ENCODE results near the gene DOCK9.

DOCK9 gene

DNA sequence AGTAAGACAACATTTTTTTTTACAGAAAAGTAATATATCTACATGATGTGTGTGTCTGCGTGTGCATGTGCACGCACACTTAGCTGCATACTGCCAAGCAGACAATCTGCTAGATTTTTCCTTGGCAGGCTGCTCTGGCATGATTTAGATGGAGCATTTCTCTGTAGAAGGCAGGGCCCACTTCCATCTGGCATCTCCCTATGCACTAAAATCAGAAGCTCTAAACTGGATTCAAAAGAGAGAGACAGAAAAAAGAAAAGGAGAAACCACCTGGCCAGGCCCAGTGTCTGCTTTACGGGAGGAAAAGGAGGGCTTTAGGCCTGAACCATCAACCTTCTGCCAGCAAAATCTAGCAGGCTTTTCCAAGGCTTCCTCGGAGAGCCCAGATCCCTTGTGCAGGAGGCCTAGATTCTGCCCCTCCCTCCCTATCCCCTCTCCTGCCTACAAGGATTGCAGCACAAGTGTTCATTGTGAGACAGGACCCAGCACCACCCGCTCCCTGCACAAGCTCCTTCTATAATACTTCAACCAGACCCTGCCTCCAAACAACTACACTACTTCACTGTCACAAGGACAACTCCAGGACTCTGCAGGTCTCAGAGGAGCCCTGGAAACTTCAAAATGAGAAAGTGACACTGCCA, 99.3 kb downstream of the DOCK9 start:
- DNase-seq, result no peak

DNA sequence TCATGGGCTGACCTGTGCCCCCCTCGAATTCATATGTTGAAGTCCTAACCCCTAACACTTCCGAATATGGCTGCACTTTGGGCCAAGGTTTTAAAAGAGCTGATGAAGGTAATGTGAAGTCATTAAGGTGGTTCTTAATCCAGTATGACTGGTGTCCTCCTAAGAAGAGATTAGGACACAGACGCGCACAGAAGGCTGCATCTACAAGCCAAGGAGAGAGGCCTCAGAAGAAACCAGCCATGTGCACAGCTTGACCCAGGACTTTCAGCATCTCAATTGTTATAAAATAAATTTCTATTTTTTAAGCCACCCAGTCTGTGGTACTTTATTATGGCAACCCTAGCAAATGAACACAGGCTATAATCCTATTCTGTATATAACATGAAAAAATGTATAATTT, 99.9 kb downstream of the DOCK9 start:
- no peak for DNase-seq

DNA sequence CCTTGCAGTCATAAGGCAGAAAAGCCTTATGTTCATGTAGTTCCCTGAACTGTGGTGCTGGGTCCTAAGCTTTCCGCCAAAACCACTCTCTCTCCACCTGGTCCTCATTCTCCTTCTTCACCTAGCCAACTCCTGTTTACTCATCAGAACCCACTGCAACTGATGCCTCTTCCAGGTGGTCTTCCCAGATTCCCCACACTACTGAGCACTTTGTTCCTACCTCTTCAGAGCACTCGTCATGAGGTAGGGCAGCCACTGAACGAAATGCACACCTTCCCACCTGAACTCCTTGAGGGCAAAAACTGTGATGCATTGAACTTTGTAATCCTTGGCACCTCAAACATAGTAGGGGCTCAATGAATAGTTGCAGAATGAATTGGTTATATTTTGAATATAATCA, 100.4 kb downstream of the DOCK9 start:
- DNase-seq, result no peak

DNA sequence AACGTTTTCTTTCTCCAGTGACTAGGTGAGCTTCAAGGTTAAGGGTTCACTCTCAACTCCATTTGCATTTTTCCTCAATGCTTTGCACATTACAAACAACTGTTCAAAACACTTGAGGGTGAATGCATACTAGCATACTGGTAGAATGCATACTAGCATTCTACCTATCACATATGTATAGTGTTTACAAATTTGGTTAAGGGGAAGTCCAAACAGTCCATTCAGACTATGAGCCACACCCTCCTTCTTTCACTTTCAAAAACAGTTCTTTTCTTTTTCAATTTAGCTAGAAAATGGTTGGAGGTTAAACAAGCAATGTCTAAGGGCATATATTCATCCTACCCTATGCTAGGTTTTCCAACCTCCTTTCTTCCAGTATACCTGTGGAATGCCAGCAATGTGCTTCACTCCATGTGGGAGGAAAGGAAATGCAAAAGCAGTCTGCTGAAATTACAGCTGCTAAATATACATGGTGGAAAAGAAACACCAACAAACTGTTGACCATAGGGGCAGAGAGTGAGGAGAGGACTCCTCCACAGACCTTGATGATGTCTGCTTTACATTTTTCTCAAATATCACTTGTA, 102.6 kb downstream of the DOCK9 start:
- DNase-seq, result no peak

DNA sequence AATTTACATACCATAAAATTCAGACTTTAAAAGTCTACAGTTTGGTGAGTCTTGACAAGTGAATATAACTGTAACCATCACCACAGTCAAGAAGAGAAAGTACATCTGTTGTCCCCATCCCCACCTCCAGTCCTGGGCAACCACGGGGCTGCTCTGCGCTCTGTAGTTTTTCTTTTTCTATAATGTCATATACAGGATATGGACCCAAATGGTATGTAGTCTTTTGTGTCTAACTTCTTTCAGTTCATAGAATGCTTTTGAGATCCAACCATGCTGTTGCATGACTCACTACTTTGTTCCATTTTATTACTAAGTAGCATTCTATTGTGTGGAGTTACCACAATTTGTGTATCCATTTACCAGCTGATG, 103.9 kb downstream of the DOCK9 start:
- DNase-seq, result no peak

DNA sequence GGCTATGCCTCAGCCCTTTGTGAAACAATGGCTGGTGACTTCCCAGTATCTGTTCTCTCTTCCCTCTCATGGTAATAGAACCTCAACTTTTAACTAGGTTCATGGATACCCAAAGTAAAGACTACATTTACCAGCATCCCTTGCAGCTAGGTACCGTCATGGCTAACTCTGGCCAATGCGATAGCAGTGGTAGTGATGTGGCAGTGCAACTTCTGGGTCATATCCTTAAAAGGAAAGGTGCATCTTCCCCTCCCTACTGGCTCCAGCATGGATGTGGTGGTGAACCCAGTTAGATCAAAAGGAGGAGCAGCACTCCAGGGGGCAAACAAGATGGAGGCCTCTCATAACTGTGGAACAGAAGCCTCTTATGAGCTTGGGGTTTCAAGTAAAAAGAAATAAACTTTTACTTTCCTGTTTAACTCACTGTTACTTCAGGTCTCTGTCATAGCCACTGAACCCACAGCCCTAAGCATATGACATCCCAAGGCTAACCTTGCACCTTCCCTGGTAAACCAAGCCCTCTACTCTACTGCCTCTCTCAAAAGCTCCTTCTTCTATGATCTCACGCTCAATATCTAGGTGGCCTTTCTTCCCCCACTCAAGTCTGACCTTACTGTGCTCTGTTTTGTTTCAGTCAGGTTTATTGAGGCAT, 104.4 kb downstream of the DOCK9 start:
- DNase-seq, result no peak

DNA sequence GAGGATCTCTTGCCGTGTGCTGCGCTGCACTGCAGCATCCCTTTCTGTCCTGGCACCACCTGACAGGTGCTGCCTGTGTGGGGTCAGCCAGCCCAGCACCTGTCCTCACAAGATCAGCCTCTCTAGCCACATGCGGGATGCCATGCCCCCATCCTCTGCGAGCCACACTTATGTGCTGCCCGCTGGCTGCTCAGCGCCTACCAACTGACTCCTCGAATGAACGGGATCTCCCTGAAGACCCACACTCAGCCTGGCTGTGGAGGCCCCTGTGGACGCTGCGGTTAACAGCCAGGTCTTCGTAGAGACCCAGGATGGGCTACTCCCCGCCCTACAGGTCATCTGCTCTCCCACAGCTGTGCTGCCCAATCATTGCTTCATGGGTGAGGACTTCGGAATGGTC, 106.1 kb downstream of the DOCK9 start:
- no peak for DNase-seq

DNA sequence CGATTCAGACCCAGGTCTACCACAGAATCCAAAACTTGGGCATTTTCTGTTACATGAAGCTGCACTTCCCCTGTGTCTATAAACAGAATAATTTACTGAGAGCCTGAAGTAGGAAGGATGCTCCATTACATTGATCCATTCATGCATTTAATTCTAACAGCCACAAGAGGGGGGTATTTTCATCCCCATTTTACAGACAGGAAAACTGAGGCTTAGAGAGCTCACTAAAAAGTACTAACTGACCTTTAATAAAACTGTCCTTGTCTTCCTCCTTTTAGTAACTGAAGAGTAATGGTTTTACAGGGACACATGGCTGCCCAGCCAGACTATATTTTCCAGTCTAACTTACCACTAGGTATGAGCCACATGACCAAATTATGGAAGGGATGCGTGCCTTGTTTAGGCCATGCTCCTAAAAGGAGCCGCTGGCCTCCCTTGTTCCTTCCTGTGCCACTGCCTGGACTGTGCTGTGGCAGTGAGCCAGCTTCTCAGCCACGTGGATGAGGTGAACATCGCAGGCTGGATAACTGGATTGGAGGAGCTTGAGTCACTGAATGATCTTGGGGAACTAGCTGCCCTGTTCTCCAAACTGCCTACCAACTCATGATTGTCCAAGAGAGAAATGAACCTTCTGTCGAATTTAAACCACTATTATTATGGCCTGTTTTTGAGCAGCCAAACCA, 108.3 kb downstream of the DOCK9 start:
- DNase-seq, result no peak

DNA sequence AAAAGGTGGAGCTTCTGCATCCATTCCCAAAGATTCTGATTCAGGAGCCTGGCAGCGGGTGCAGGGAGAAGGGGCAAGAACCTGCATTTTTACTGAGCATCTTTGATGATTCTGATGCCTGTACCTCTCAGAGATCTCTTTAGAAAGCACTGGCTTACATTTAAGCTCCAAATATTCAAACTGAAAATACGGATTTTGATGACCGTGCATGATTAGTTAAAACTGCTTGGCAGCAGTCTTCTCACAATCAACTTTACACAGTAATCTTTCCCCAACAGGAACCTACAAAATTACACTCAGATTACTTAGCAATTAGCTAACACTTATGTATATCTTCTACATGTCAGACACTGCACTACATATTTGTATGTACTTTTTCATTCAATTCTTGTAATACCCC, 108.9 kb downstream of the DOCK9 start:
- DNase-seq, result no peak

DNA sequence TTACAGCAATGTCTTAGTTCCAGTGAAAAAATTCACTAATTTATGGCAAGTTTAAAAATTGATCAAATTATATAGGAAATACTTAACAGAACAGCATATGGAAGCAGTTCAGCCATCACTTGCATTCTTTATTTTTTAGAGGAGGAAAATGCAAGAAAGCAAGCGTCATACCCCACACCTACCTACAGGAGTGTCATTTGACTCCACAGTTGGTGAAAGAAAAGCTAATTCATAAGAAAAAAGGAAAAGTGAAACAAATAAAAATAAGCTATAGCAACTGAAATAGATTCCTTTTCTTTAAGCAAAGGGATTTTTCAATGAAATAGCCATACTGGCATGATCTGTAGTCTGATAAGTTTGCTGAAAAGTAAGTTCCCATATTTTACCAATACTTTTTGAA, 111.0 kb downstream of the DOCK9 start:
- DNase-seq, result no peak

DNA sequence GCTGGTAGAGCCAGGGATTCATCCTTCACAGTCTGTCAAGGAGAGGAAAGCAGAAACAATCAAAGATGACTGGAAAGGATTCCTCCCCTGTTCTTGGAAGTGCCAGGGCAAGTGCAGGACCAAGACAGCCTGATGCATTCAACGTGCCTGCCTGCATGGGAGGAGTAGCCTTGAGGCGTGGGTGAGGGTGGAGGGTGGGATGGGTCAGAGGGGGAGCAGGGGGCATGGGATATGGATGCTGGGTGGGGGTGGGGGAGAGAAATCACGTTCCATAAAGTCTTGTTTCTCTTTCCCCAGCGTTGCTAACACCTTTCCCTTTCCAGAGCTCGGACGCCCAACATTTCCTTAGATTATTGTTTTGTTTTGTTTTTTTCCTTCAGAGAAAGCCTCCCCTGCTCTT, 117.4 kb downstream of the DOCK9 start:
- no peak for DNase-seq

DNA sequence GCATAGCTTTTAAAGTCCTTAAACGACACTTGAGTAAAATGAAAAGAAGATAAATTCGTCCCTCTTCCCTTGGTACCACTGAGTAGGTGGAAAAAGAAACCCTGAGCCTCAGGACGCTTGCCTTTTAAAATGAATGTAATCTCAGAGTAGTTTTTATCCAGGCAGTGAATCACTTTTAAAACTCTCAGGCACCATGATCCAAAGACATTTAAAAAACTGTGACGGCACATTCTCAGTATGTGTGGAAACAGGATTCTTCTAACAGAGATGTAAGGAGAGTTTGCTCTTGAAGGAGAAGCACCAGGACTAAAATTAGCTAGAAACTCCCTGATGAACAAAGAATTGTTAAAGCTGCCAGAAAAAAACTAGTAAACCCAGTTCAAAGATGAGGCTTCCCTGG, 119.7 kb downstream of the DOCK9 start:
- DNase-seq, result no peak

DNA sequence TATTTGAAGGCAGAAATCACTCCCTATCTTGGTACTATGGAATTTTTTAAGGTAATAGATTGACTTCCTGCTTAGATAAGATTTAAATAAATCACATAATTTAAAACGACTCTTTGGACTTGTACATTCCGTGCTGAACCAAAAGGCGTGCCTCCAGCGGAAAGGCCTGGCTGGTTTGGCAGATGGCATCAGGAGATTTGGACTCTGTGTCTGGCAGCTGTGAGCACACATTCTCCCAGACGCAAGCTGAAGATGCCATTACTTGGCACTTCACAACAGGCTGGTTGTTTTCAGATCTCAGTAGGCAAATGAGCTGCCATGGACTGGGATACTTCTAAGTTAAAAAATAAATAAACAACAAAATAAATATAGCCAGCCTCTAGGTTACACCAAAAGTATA, 120.9 kb downstream of the DOCK9 start:
- DNase-seq, result no peak

DNA sequence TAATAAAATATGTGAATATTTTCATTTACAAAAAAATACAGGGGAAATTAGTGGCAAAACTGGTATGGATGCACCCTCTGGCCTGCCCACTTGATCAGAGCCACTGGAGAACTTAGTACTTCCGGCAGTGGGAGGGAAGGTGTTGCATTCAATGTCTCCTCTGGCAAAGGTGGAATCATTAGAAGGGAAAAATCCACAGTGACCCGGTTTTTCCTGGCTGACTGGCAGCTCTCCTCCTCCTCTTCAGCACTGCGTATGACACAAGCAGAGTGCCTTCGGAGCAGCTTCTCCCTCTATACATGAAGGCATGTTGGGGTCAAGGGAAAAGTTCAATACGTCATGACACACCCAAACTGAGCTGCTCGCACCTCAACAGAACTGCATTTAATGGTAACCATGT, 123.4 kb downstream of the DOCK9 start:
- no peak for DNase-seq

DNA sequence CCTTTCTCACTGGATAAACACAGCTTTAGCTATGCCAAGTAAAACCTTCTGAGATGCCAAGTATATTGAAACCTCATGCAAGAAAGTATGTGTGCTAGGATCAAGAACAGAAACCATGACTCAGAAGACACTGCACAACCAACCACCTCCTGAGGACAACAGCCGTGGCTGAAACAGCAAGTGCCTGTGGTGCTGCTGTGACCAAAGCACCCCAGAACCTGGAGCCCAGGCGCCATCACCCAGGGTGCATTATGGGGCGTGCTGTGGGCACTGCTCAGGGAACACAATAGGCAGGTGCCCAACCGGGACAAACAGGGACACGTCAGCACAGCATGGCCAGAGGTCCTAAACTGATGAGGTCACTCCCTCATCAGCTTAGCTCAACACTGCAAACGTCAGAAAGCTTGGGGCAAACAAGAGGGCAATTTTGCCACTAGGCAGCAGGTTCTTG, 124.1 kb downstream of the DOCK9 start:
- no peak for DNase-seq

DNA sequence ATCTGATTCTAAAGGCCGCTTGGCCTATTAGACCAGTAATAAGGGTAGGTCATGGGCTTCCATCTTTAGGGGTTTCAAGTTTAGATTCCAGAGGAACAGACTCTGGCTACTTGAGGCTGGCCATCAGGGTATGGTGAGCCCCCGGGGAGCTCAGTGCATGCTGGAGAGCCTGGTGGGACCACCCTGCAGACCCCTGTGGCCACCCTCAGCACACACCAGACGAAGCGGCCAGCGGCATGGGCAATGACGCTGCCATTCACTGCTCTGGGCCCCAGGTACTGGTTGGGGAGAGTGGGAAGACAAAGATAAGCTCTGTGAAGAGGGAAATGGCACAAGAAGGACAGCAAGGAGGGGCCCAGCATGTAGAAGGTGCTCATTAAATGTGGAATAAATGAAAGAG, 126.6 kb downstream of the DOCK9 start:
- no peak for DNase-seq

DNA sequence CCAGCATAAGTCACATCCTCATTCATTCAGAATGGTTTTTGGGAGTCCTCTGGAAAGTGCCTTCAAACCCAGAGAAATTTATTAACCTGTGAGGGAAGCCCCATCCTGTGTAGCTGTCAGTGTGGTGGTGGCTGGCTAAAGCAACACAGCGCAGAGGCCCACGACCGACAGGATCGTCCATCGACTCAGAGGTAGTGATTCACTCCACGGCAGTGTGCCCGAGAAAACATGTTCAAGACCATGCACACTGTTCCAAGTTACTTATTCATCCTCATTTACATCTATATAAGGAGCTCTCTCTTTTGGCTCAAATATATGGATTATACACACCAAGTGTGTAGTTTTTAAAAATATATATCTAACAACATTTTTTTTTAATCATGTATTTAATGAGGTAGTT, 129.1 kb downstream of the DOCK9 start:
- no peak for DNase-seq

DNA sequence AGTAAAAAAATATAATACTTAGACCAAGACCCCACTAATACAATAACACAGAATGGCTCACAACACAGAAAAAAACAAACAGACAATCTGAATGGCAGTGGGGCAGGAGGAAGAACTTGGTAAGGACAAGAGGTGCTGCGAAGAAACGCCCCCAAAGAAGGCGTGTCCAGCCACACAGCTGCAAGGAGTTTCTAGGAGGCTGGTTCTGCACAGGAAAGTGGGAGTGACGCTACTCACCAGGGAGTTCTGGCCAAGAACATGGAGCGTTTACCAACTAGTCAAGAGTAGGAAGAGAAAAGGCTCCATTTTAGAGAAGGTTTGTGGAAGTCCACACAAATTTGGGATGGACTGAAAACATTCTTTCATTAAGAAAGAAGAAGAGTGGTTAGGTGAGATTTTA, 130.1 kb downstream of the DOCK9 start:
- DNase-seq, result no peak

DNA sequence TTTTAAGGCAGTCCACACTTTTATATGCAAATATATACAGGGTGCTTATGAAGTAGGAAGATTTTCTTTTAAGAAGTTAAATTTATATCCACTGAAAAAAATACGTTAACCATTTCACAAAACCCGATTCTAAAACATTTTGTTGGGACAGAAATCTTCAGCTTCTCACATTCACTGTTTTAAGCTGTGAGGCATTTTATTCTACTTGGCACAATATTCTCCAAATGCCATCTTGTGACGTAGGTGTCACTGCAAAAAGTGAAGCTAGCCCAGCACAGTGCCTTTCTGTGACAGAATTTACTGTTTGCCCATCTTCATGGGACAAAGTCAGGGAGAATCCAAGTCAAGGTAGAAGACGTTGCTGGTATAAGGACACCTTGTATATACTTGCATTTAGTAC, 130.9 kb downstream of the DOCK9 start:
- no peak for DNase-seq

DNA sequence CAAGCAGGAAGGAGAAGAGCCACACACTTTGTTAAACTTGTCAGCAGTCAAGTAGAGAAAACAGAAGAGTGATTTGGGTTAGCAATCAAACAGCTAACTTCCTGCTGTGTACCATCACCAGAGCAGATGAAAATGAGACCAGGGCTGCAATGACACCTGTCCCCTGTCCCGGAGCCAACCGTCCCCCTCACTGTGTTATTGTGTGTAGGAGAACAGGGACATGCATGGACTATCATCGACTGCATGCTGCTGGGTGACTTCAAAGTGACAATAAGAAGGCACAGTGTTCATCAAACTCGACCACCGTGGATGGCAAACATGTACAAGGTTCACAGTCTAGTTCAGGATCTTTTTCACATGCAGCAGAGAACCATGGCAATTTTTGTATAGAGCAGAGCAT, 131.3 kb downstream of the DOCK9 start:
- DNase-seq, result no peak

DNA sequence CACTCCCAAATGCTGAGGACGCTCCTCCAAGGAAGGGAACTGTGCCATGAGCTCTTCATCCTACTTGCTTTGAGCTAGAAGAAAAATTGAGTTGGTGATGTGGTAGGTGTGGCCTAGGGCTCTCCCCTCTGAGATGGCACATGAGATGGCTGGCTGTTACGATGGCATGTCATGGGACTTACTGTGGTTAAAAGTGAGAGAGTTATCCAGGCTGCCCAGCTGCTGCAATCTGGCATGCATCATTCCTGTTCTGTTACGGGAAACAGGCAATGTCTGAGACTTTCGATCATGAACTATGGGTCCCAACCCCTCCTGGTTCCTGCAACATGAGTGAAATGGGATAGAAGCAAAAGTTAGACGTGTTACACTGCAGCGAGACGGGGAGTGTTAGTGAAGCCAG, 132.1 kb downstream of the DOCK9 start:
- no peak for DNase-seq

DNA sequence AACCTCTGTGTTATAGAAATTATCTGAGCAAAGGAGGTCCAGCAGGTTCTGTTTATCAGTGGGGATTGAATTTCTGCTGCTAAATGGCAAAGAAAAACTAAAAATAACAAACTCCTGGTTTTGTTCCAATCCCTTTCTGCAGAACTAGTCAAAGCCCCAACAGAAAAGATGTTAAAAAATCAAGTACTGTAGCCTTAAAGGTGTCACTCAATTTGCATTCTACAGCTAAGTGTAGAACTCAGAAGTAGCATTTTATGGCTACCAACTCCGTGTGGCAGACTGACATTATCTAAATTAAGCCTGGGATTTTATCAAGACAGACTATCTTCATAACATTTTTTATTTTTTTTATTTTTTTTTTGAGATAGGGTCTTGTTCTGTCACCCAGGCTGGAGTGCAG, 133.8 kb downstream of the DOCK9 start:
- no peak for DNase-seq

DNA sequence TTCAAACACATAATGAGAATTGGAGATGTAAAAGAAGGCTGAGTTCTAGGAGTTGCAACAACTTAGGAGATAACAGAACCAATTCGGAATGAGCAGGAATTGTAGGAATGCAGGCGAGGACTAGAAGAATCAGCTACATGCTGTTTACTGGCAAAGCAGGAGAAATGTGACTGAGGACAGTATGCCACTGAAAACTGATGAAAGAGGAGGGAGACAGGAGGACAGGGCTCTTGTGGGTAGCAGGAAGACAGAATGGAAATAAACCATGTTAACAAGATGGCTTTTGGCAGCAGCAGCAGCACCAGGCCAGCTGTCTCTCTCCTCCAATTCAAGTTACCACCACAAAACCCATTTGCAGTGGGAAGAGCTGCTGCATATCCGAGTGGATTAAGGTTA, 134.4 kb downstream of the DOCK9 start:
- no peak for DNase-seq

DNA sequence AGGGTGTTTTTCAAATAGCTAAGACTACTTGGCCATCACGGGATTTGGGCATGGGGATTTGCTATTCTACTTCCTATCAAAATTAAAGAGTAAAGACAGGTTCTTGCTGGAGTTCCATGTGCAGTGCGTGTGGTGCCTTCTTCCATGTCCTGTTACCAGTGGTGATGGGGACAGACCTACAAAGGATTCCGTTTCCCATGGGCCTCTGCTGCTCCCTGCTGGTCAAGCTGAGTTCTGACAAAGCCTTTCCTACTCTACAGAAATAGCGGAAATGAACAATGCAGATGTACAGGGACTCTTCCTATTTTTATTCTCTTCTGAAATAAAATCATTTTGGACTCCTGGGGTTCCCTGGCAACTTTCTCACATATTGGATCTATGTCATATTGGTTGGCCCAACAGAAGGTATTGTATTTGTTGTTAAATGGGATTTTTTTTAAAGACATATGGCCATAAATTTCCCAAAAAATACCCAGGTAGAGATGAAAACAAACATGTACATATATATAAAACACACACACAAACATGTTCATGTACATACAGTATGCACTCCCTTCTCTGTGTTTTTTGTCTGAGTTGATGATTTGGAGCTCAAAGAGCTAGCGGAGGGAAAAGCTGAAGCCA, 134.9 kb downstream of the DOCK9 start:
- peak in 1 of 2 experiments; percentile 81 for DNase-seq

Measured in SW 1271 (cell line).